Common myeloid progenitor, CD34-positive (primary cell): ENCODE data around the gene NSUN7.
A peak's percentile ranks its signal among the peaks of the same experiment; 100 is the strongest.
"Not testable (repeated sequence)": the region's sequence is repeated elsewhere in the genome, so short reads cannot be mapped to it uniquely, and the experiment has no call there.

Experiments used
- CTCF ChIA-PET: fragments of 350-600 bp; sonication (Branson Sonifier 250); formaldehyde crosslinking; loops from one replicate; lab custom pipeline; 2021; ENCODE audit warnings: antibody characterized with exemption; lab: Charles Lee
- POLR2A ChIA-PET: fragments of 350-600 bp; sonication (Branson Sonifier 250); formaldehyde crosslinking; loops from one replicate; lab custom pipeline; 2021; ENCODE audit warnings: antibody characterized with exemption; lab: Charles Lee
- DNase-seq, 3 donors: peaks; one replicate each; pipeline versions ENCODE4 v3.0.0 to v3.0.0-alpha.2; 2013
- H3K27ac ChIP-seq, 2 experiments: 1 replicate in 1 of 2; 2 replicates in 1 of 2; pipeline ENCODE4 v1.7.0; 2013; ENCODE audit warnings: inconsistent platforms in 2 of 2, low read length in 2 of 2, mild to moderate bottlenecking in 2 of 2, low read depth in 1 of 2, moderate library complexity in 1 of 2; ENCODE audit not compliant: severe bottlenecking in 2 of 2, insufficient read depth in 1 of 2, poor library complexity in 1 of 2
- H3K27me3 ChIP-seq, 5 experiments: replicated peaks in 2 of 5; 1 replicate in 3 of 5; 2 replicates in 2 of 5; pipeline versions ENCODE4 v1.6.1 to v1.7.0; 2013; ENCODE audit warnings: low read length in 4 of 5, mild to moderate bottlenecking in 2 of 5, moderate library complexity in 2 of 5, inconsistent platforms in 1 of 5; ENCODE audit not compliant: insufficient read depth in 5 of 5, control insufficient read depth in 4 of 5
- H3K36me3 ChIP-seq, 4 experiments: 1 replicate in 2 of 4; 2 replicates in 2 of 4; pipeline versions ENCODE4 v1.6.1 to v1.7.0; 2013; ENCODE audit warnings: low read length in 3 of 4, control low read depth in 1 of 4, mild to moderate bottlenecking in 1 of 4; ENCODE audit not compliant: control insufficient read depth in 4 of 4, insufficient read depth in 4 of 4
- H3K4me1 ChIP-seq, 4 experiments: 1 replicate in 3 of 4; 2 replicates in 1 of 4; pipeline versions ENCODE4 v1.6.1 to v1.7.1; 2013; ENCODE audit warnings: low read length in 3 of 4, mild to moderate bottlenecking in 3 of 4, control low read depth in 1 of 4, inconsistent platforms in 1 of 4, moderate library complexity in 1 of 4; ENCODE audit not compliant: control insufficient read depth in 4 of 4, insufficient read depth in 4 of 4; ENCODE audit errors: control extremely low read depth in 1 of 4
- H3K4me3 ChIP-seq, 7 experiments: 1 replicate in 4 of 7; 2 replicates in 3 of 7; pipeline versions ENCODE4 v1.5.1 to v1.7.0; 2013; ENCODE audit warnings: mild to moderate bottlenecking in 7 of 7, low read length in 6 of 7, moderate library complexity in 6 of 7, inconsistent platforms in 2 of 7, low read depth in 2 of 7, control low read depth in 1 of 7; ENCODE audit not compliant: insufficient read depth in 4 of 7, control insufficient read depth in 1 of 7; ENCODE audit errors: extremely low read depth in 1 of 7
- H3K9me3 ChIP-seq, 5 experiments: 1 replicate in 4 of 5; 2 replicates in 1 of 5; pipeline versions ENCODE4 v1.6.1 to v1.7.1; 2013; ENCODE audit warnings: low read length in 4 of 5, mild to moderate bottlenecking in 2 of 5, inconsistent platforms in 1 of 5, low read depth in 1 of 5, moderate library complexity in 1 of 5; ENCODE audit not compliant: control insufficient read depth in 4 of 5, insufficient read depth in 2 of 5; ENCODE audit errors: control extremely low read depth in 1 of 5
- WGBS: methylation state at CpG from one replicate; pipeline ENCODE4 v1.1.5; 2013; ENCODE audit not compliant: insufficient coverage; 5-methylcytosine and 5-hydroxymethylcytosine counted together

NSUN7 gene

DNA sequence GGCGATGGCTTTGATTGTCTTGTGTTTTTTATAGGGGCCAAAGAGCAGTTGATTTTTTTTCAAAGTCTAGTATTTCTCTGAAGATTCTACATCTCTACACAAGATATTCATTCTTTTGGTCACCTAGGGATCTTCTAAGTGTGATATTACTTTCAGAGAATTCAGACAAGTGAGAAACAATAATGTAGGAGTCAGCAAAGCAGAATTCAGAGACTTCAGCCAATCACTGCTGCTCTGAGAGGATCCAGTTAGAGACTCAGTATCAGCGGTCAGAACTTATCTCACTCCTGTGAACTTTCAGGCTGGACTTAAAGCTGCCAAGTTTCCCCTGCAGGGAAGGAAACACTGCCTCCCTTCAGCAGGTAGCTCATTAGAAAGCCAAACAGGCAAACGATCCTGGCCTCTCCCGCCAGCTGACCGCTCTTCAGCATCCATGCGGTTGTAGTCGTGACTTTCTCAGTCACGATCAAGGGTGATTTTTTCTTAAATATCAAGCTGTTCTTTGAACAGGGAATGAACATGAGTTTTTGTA, 59.2 kb downstream of the NSUN7 start:
- ChIA-PET CTCF (interaction anchor here (1.1 kb wide), 1 partner anchor 11 kb away, joined by 4 read pairs; no protein-coding TSS in a partner anchor), POLR2A (no interaction called here)
- Histone ChIP-seq H3K27me3 (no peaks in the 10 kb centered on the region), H3K36me3 (peaks cover 0 to 3% (median 0%) of the 10 kb centered on the region in 4 experiments), H3K9me3 (no peaks in the 10 kb centered on the region), H3K4me3 (no peak overlapping the region), H3K4me1 (no peaks in the 10 kb centered on the region), H3K27ac (no peak overlapping the region)
- WGBS, result 98% methylated on average over 7 of the region's 8 CpGs
- no peak for DNase-seq

DNA sequence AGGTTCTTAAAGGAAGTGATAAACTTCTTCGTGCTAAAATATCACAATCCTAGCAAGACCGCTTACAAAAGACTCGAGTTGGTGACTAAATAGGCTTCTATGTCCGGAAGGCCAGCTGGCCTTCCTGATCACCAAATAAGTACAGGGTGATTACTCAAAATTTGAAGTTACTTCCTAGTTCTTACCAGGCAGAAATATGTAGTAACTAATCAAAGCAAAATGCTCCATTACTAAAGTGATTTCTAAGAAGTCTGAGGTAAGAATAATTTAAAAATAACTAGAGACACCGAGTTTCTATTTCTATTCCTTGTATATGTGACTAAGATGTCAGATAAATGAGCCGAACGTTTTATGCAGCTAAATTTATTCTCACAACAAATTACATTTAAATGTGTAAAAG, 62.2 kb downstream of the NSUN7 start:
- H3K4me1 ChIP-seq, result no peaks in the 10 kb centered on the region
- POLR2A ChIA-PET, result interaction anchor here (0.6 kb wide), 2 partner anchors 175 to 1614 kb away, joined by 3 read pairs; no protein-coding TSS in a partner anchor

DNA sequence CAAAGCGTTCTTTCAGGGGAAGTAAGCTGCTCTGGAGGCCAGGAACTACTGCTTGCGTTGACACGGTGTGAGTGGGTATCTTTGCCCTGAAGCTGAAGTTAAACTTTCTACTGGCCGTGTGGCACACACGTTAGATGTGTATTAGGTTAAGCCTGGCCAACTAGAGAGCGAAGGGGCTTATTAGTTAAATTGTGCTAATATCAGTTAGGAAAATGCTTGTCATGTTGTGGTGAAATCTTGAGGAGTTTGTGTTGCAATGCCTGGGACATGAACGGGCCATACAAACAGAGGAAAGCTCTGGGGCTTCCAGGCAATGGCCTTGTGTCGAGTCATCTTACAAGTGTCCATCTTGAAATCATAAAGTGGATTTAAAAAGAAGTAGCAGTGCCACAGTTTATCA, 62.6 kb downstream of the NSUN7 start:
- no peaks in the 10 kb centered on the region for H3K4me1 ChIP-seq
- 96% methylated on average over 7 of the region's 8 CpGs for WGBS
- H3K9me3 ChIP-seq, result no peaks in the 10 kb centered on the region
- ChIA-PET CTCF (no interaction called here), POLR2A (interaction anchor here (0.6 kb wide), 1 partner anchor 1615 kb away, joined by 3 read pairs; no protein-coding TSS in a partner anchor)
- no peak overlapping the region for H3K27ac ChIP-seq
- peak in 1 of 3 donors; percentile 7 for DNase-seq
- peaks cover 0 to 3% (median 0%) of the 10 kb centered on the region in 4 experiments for H3K36me3 ChIP-seq
- no peaks in the 10 kb centered on the region for H3K27me3 ChIP-seq
- H3K4me3 ChIP-seq, result no peak overlapping the region

More for the DNA sequence above, 62.2 kb downstream of the NSUN7 start:
- no peak overlapping the region for H3K27ac ChIP-seq
- CTCF ChIA-PET, result no interaction called here
- DNase-seq, result peak in 1 of 3 donors; percentile 15
- WGBS, result 90% methylated on average over 2 of the region's 7 CpGs
- no peaks in the 10 kb centered on the region for H3K27me3 ChIP-seq
- peaks cover 0 to 3% (median 0%) of the 10 kb centered on the region in 4 experiments for H3K36me3 ChIP-seq
- no peak overlapping the region for H3K4me3 ChIP-seq
- no peaks in the 10 kb centered on the region for H3K9me3 ChIP-seq

DNA sequence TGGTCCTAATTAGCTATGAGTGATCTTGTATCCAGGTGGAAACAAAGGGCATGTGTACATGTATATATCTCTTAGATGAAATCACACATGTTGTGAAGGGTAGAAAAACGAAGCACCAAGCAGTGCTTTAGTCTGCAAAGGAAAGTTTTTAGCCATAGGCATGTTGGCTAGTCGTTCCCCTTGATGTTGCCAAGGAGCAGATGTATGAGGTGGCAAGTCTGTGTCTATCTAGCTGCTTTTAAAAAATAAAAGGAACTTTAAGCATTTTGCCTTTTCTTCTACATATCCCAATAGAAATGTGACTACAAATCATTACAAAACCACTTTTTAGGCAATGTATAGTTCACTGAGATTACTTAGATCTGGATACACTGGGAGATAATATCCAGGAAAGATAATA, 63.1 kb downstream of the NSUN7 start:
- CTCF ChIA-PET, result no interaction called here

DNA sequence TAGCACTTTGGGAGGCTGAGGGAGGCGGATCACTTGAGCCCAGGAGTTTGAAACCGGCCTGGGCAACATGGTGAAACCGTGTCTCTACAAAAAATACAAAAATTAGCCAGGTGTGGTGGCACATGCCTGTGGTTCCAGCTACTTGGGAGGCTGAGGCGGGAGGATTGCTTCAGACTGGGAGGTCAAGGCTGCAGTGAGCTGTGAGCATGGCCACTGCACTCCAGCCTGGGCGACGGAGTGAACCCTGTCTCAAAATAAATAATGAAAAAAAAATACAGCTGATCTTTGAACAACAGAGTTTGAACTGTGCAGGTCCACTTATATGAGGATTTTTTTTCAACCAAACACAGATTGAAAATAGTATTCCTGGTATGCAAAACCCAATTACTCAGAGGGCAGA, 67.4 kb downstream of the NSUN7 start:
- H3K4me3 ChIP-seq, H3K9me3 ChIP-seq, CTCF ChIA-PET, H3K27ac ChIP-seq, DNase-seq, POLR2A ChIA-PET, H3K27me3 ChIP-seq, H3K4me1 ChIP-seq, H3K36me3 ChIP-seq: not testable (repeated sequence)
- WGBS, result 91% methylated on average over 4 of the region's 6 CpGs

More for the DNA sequence above, 63.1 kb downstream of the NSUN7 start:
- H3K4me1 ChIP-seq, result no peaks in the 10 kb centered on the region
- H3K27ac ChIP-seq, result no peak overlapping the region
- H3K27me3 ChIP-seq, result no peaks in the 10 kb centered on the region
- 88% methylated on average over 1 of the region's 2 CpGs for WGBS
- no peak overlapping the region for H3K4me3 ChIP-seq
- peaks cover 0 to 3% (median 0%) of the 10 kb centered on the region in 4 experiments for H3K36me3 ChIP-seq
- no peak for DNase-seq
- H3K9me3 ChIP-seq, result no peaks in the 10 kb centered on the region
- POLR2A ChIA-PET, result no interaction called here

DNA sequence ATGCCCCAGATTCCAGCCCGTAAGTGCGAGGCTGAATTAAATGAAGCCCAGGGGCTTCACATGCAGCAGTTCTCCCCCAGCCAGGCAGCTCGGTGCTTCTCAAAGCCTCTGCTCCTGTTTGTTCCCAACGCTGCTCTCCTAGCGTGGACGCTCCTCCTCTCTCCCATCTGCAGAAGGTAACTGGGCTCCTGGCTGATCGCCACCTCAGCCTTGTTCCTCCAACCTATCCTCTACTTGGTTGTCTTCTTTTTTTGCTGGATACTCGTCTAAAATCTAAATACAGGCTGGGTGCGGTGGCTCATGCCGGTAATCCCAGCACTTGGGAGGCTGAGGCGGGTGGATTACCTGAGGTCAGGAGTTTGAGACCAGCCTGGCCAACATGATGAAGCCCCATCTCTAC, 70.3 kb downstream of the NSUN7 start:
- H3K4me3 ChIP-seq, result no peak overlapping the region
- ChIA-PET CTCF (interaction anchor here (1.6 kb wide), 1 partner anchor 11 kb away, joined by 4 read pairs; no protein-coding TSS in a partner anchor), POLR2A (no interaction called here)
- no peak for DNase-seq
- no peaks in the 10 kb centered on the region for H3K4me1 ChIP-seq
- H3K27ac ChIP-seq, result no peak overlapping the region
- H3K27me3 ChIP-seq, result no peaks in the 10 kb centered on the region
- H3K9me3 ChIP-seq, result no peaks in the 10 kb centered on the region
- no peaks in the 10 kb centered on the region for H3K36me3 ChIP-seq
- WGBS, result 98% methylated on average over 9 of the region's 11 CpGs

DNA sequence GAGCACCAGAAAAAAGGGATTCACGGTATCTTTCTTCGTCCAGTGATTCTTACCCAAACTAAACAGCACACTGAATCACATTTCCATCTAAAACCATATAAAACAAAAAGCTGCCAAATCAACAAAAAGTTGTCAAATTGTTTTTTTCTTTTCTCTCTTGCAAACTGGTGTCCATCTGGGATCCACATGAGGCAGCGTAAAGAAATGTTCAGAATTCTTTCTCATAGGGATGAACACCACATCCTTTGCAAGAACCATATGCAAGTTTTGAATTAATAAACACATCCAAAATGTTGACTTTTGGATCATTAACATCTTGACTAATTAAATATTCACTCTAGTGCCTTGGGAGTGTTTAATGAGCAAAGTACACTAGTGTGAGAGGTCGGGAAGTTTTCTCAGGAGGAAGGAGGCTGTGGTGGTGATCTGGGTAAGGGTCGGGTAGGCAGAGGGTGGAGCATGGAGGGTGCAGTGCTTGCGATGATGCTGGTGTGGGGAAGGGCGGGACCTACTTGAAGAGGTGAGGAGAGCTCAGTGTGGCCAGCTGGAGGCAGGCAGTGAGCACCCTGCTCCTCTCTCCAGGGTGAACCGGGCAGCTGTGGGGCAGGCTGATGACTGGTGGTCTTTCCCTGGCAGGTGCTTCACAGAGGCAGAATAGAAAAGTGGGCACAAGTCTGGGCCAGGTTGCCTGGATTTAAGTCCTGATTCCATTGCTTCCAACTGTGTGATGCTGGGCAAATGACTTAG, 72.8 kb downstream of the NSUN7 start:
- Histone ChIP-seq H3K4me1 (no peaks in the 10 kb centered on the region), H3K27me3 (no peaks in the 10 kb centered on the region), H3K4me3 (no peak overlapping the region), H3K36me3 (no peaks in the 10 kb centered on the region), H3K27ac (no peak overlapping the region), H3K9me3 (no peaks in the 10 kb centered on the region)
- ChIA-PET POLR2A (no interaction called here), CTCF (no interaction called here)
- WGBS, result 98% methylated on average over 7 of the region's 8 CpGs
- DNase-seq, result no peak
